ENCODE measurements around the gene CLEC4E.
A peak's percentile ranks its signal among the peaks of the same experiment; 100 is the strongest.

Gene CLEC4E

GRCh38 chr12:8553088-8553627 lies 12.5 kb upstream of the CLEC4E start:
- TF ChIP-seq, protein P1, sequence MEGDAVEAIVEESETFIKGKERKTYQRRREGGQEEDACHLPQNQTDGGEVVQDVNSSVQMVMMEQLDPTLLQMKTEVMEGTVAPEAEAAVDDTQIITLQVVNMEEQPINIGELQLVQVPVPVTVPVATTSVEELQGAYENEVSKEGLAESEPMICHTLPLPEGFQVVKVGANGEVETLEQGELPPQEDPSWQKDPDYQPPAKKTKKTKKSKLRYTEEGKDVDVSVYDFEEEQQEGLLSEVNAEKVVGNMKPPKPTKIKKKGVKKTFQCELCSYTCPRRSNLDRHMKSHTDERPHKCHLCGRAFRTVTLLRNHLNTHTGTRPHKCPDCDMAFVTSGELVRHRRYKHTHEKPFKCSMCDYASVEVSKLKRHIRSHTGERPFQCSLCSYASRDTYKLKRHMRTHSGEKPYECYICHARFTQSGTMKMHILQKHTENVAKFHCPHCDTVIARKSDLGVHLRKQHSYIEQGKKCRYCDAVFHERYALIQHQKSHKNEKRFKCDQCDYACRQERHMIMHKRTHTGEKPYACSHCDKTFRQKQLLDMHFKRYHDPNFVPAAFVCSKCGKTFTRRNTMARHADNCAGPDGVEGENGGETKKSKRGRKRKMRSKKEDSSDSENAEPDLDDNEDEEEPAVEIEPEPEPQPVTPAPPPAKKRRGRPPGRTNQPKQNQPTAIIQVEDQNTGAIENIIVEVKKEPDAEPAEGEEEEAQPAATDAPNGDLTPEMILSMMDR (IDR thresholded peaks at IDR 0.05; ENCODE audit: borderline replicate concordance, insufficient read depth, low read depth, low read length), result no peak

DNA sequence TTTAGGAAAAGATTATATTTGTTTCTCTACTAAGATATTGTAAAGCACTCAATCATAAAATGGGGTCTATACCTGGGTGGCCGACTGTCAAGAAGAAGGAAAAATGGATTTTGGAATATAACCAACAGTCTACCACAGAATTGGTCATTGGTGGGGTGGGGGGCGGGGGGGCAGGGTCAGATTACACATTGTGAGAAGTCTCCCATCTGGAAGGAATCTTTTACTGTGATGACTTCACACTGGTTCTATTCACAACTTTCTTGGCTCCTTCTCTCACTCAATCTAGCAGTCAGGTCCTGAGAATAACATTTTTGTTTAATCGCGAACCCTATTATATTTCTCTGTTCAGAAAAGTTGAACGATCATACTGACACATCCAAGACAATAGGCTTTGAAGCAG lies 8.7 kb upstream of the CLEC4E start:
- H3K4me3 ChIP-seq (ENCODE audit: low read depth, low read length), result no peak overlapping the region
- TF ChIP-seq, protein P1 (IDR thresholded peaks at IDR 0.05; ENCODE audit: borderline replicate concordance, insufficient read depth, low read depth, low read length), result no peak

More at GRCh38 chr12:8553088-8553627, 12.5 kb upstream of the CLEC4E start:
- H3K4me3 ChIP-seq (ENCODE audit: low read depth, low read length), result no peak overlapping the region

GRCh38 chr12:8548192-8548591 lies 7.5 kb upstream of the CLEC4E start:
- TF ChIP-seq, protein P1 (IDR thresholded peaks at IDR 0.05; ENCODE audit: borderline replicate concordance, insufficient read depth, low read depth, low read length), result no peak
- no peak overlapping the region for H3K4me3 ChIP-seq (ENCODE audit: low read depth, low read length)

DNA sequence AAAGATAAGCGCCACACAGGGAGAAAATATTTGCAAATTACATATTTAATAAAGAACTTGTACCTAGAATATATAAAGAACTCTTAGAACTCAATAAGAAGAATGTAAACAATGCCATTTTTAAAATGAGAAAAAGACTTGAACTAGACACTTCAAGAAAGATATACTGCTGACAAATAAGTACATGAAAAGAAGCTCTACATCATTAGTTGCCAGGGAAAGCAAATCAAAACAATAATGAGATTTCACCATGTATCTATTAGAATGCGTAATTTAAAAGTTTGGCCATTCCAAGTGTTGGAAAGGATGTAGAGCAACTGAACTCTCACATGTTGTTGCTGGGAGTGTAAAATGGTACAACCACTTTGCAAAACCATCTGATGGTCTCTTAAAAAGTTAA lies 6.9 kb upstream of the CLEC4E start:
- TF ChIP-seq, protein P1 (IDR thresholded peaks at IDR 0.05; ENCODE audit: borderline replicate concordance, insufficient read depth, low read depth, low read length), result no peak
- no peak overlapping the region for H3K4me3 ChIP-seq (ENCODE audit: low read depth, low read length)

GRCh38 chr12:8546591-8546990 lies 5.9 kb upstream of the CLEC4E start:
- TF ChIP-seq, protein P1 (IDR thresholded peaks at IDR 0.05; ENCODE audit: borderline replicate concordance, insufficient read depth, low read depth, low read length), result no peak
- no peak overlapping the region for H3K4me3 ChIP-seq (ENCODE audit: low read depth, low read length)

DNA sequence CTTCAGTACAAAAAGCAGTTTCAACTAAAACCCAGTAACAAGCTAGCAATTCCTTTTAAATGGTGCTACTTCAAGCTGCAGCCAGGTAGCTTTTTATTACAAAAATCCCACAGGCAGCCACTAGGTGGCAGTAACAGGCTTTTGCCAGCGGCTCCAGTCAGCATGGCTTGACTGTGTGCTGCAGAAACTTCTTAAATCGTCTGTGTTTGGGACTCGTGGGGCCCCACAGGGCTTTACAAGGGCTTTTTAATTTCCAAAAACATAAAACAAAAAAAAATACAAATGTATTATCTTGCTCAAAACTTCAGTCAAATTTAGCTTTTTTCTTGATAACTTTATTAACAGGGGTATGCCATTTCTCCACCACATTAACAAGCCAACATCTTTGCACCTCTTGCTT lies 3.6 kb upstream of the CLEC4E start:
- TF ChIP-seq, protein P1 (IDR thresholded peaks at IDR 0.05; ENCODE audit: borderline replicate concordance, insufficient read depth, low read depth, low read length), result peak; percentile 77
- no peak overlapping the region for H3K4me3 ChIP-seq (ENCODE audit: low read depth, low read length)

DNA sequence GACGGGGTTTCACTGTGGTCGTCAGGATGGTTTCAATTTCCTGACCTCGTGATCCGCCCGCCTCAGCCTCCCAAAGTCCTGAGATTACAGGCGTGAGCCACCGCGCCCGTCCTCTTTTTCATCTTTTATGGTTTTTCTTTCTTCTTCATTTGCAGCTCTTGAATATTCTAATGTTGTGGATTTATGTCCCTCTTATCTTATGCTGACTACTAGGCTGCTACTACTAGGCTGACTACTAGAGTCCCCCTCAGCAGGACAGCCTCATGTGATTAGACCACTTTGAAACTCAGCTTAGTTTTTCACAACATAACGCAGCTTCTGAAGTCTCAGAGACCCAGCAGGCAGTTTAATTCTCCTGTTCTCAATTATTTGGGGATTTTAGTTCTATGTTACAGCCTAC lies 857 bp upstream of the CLEC4E start:
- H3K4me3 ChIP-seq (ENCODE audit: low read depth, low read length), result no peak overlapping the region

More for the DNA sequence above, 857 bp upstream of the CLEC4E start:
- TF ChIP-seq, protein P1 (IDR thresholded peaks at IDR 0.05; ENCODE audit: borderline replicate concordance, insufficient read depth, low read depth, low read length), result no peak
